Caki2 (cell line): ENCODE measurements around the gene A4GALT. TPM values are rescaled to one million over a fixed set of nuclear protein-coding genes. Genes with fewer than 3 reads are reported as not detected.
"Not testable (repeated sequence)": the region's sequence is repeated elsewhere in the genome, so short reads cannot be mapped to it uniquely, and the experiment has no call there.

Source experiments
- DNase-seq: peaks from one replicate; pipeline ENCODE4 v3.0.0-alpha.2; 2015; ENCODE audit warnings: low read depth
- in situ Hi-C: cut with HindIII; loops from 2 replicates; pipeline ENCODE4 v1.10.0; 2016; ENCODE audit warnings: low sequenced_read_pairs, low pct_unique_long_range_greater_than_20kb, mixed read lengths
- total RNA-seq: library from RNA; depleted of rRNA; stranded (reverse); fragments of >200 nt; shearing (Covaris generic); gene quantifications from 2 replicates; pipeline ENCODE4 v1.2.3, GENCODE V29; 2014; ENCODE audit warnings: low replicate concordance

Gene A4GALT
- total RNA-seq, 1 experiment from 2014 or later, result 8.3 TPM

DNA sequence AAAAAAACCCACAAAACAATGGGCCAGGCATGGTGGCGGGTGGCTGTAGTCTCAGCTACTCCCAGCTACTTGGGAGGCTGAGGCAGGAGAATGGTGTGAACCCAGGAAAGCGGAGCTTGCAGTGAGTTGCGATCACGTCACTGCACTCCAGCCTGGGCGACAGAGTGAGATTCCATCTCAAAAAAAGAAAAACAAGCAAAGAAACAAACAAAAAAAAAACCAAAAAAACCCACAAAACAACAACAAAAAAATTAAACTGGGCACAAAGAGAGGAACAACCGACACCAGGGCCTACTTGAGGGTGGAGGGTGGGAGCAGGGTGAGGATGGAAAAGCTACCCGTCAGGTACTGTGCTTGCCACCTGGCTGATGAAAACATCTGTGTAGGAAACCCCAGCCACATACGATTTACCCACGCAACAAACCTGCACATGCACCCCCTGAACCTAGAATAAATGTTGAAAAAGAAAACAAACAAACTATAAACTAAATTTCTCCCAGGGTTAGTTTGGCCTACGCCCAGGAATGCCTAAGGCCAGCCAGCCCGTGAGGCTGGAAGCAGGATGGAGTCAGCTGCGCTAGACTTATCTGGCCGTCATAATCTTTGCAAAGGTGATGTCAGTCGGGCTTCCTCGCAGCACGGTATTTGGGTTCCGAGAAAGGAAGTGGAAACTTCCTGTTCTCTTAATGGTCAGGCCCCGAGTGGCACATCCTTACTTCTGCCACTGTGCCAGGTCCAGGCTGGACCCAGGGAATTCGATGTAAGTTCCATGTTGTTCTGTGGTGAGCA, 49.6 kb downstream of the A4GALT start:
- DNase-seq, result no peak
- in situ Hi-C loops, result no loop called here

DNA sequence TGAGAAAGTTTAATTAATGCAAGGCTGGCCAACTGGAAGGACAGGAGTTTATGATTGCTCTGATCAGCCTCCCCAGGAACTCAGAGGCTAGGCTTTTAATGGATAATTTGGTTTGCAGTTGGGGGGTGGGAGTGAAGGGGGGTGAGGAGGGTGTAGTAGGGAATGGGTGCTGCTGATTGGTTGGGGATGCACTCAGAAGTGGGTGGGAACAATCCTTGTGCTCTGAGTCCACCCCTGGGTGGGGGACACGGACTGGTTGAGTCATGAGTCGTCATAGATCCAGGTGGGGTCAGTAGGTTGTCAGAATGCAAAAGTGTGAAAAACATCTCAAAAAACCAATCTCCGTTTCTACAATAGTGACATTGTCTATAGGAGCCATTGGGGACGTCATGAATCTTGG, 50.6 kb downstream of the A4GALT start:
- in situ Hi-C loops, result no loop called here
- DNase-seq, result no peak

DNA sequence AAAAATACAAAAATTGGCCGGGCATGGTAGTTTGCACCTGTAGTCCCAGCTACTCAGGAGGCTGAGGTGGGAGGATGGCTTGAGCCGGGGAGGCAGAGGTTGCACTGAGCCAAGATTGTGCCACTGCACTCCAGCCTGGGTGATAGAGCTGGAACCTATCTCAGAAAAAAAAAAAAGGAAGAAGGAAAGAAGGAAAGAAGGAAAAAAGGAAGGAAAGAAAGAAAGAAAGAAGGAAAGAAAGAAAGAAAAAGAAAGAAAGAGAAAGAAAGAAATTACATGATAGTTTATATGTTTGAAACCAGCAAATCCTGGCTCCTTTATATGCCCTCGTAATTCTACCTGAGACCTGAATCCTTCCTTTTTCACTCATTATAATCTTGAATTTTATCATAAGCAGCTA, 54.3 kb downstream of the A4GALT start:
- in situ Hi-C loops, DNase-seq: not testable (repeated sequence)

DNA sequence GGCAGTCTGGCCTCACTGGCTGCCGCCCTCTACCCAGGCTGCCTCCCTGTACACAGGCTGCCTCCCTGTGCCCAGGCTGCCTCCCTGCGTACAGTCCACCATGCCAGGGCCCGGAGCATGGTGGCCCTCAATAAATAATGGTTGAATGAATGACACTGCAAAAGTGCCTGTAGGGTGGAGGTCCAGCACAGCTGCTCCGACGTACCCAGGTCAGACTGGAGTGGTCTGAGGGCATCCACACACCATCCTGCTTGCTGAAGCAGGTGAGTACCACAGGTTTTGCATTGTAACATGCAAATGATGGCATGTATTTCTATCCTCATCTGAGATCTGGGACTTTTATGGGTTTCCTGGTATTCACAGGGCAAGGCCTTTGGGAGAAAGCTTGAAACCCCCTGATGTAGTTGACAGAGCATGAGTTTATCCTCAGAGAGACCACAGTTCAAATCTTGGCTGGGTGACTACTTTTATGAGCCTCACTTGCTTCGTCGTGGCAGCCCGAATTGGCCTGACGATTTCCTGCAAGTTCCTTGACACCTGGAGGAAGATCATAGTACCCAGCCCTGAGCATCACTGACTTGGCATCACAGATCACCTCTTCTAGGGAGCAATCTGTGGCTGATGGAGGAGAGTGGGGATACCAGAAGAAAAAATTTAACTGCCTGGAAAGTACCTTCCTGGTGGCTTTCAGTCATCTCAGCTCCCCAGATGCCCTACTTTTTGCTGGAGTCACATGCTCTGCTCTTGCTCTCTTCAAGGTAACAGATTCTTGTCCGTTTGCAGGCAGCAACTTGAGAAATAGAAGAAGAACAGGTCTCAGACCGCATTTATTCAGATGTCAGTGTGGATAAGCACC, 55.5 kb downstream of the A4GALT start:
- in situ Hi-C loops, result no loop called here
- DNase-seq, result no peak

DNA sequence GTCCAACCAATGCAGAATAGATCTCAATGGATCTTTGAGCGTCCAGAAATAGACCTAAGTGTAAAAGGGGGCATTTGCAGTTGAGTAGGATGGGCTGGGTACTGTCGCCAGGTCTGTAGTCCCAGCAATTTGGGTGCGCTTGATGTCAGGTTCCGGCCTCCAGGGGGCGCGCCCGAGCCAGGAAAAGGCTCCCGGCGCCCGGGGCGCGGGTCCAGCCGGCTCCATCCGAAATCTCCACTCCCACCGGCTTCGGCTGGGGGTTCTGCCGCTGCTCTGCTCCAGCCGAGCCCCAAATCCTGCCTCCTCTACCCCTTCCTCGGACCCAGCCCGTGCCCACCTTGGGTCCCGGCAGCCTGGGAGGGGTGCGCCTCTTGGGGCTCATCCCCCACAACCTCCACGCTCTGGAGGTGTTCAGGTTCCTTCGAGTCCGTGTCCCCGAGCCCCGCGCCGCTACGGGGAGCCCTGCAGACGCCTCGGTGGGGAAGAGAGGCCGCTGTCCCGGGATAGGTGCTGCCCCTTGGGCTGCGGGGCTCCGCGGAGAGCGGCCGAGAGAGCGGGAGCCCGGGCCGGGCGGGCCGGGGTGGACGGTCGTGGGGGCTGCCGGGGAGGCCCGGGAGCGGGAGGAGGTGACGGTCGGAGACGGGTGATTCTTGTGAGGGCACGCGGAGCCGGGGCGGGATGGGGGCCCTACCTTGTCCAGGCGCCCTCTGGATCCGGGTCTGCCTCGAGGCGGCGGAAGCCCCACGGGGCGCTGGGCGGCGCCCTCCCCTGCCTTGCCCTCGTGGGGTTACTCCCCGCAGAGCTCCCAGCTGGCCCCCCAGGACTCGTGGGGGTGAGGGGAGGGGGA, 58.5 kb downstream of the A4GALT start:
- DNase-seq, result peak; percentile 68

DNA sequence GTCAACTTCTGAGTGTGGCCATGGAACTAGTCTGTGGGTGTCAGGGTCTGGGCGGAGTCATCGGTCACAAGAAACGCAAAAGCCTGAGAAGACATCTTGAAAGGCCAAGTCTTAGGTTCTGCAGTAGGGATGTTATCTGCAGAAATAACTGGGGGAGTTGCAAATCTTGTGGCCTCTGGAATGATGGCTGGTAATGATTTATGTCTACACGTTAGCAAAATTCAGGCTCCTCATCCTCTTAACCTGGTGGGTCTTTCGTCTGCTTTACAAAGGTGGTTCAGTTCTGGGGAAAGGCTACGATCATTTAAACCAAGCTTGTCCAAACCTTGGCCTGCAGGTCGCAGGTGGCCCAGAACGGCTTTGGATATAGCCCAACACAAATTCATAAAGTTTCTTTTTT, 64.1 kb downstream of the A4GALT start:
- no peak for DNase-seq
- in situ Hi-C loops, result no loop called here

More for the DNA sequence above, 58.5 kb downstream of the A4GALT start:
- in situ Hi-C loops, result no loop called here

DNA sequence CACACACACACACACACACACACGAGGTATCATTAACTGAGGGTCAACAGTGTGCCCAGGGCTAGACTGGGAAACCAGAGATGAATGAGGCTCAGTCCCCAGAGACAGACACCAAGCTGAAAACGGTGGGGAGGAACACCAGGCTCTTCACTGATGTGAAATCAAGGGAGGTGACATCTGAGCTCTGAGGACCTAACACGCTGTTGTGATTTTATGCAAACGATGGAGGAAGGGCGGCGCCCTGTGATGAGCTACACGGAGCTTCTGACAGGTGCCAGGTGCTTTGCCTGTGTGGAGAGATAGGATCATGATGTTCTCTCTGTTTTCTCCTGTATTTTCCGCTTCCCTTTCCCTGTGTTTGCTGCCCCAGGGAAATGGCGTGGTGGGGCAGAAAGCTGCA, 65.0 kb downstream of the A4GALT start:
- in situ Hi-C loops, result no loop called here
- DNase-seq, result peak; percentile 48

DNA sequence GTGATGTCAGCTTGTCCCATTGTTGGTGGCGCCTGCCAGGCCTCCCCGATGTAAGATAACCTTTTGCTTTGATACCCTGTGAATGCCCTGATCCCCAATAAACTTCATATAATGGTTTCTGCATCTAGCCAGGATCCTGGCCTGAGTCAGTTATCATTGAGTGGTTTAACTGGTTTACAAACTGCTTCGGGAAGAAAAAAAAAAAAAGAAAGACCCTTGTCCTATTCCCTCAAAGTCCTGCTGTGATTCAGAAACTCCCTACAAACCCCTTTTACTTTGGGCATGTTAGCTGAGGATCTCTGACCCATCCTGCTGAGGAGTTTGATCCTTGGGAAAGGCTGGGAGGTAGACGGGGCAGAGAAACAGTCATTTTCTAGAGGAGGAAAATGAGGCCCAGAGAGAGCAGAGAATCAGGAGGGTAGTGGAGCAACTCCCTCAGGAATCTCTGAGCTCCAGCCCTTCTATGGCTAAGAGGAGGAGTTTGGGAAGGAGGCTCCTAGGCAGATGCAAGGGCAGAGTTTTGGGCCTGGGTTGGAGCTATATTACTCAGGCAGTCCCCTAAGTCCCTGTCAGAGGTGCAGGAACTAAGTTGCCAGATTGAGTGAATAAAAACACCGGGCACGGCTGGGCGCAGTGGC, 66.1 kb downstream of the A4GALT start:
- in situ Hi-C loops, result no loop called here
- no peak for DNase-seq

DNA sequence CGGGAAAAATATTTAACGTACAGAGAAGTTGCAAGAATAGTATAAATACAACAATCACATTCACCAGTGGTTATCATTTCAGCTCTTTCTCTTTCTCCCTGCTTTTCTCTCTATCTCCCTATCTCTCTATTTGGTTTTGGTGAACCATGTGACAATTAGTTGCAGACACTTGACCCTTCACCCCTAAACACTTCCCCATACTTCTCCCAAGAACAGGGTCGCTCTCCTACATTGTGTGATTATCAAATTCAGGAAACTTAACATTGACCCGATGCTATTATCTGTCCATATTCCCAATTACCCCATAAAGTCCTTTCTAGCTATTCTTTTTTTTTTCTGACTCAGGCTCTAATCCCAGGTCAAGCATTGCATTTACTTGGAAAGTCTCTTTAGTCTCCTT, 66.7 kb downstream of the A4GALT start:
- DNase-seq, result no peak
- in situ Hi-C loops, result no loop called here

DNA sequence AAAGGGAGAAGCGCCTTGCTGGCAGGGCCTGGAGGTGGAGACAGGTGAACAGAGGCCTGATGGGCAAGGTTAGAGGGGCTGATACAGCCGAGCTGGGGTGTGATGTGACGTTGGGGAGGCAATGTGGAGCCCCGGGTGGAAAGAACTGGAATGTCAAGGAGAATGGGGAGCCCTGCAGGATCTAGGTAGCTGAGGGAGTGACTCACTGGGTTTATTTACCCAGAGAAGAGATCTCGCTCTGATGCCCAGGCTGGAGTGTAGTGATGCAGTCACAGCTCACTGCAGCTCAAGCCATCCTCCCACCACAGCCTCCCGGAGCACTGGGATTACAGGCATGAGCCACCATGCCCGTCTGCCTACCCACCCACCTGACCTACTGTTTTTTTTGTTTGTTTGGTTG, 69.5 kb downstream of the A4GALT start:
- in situ Hi-C loops, result no loop called here
- DNase-seq, result peak; percentile 77

DNA sequence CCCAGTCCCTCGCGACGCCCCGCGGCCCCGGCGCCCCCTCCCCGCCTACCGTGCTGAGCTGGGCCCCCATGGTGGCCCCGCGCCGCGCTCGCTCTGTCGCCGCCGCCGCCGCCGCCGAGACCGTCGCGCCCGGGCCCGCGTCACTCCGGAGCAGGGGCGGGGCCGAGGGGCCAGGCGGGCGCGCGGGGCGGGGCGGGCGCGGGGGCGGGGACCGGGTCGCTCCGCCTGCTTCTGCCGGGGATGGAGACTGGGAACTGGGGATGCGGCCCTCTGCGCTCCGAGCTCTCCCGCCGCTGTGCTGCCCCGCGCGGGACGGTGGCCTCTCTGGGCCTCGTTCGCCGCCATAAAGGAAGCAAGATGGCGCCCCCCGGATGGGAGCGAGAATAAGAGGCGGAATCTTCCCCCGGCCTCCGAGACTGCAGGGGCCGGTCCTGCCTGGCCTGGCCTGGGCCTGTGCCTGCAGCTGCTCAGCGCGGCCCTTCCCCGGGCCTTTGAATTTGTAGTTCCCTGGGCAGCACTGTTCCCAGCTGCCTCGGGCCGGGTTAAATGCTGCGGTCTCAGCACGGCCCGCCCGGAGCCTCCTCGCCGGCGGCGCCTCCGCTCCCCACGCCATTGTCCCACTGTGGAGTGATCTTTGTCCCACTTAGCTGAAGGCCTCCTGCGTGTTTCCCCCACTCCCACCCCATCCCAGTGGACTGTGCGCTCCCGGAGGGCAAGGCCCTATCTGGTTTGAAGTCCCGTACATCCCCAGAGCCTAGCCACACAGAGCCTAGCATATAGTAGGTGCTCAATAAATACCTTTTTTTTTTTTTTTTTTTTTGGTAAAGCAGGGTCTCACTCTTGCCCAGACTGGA, 71.2 kb downstream of the A4GALT start, which contains the start of gene CYB5R3:
Gene CYB5R3 (minus strand): TSS at position 147 of the 854 bp plus-strand sequence. CDS start 77 bp downstream, at position 70.
- in situ Hi-C loops, result no loop called here
- peak; percentile 75 for DNase-seq

DNA sequence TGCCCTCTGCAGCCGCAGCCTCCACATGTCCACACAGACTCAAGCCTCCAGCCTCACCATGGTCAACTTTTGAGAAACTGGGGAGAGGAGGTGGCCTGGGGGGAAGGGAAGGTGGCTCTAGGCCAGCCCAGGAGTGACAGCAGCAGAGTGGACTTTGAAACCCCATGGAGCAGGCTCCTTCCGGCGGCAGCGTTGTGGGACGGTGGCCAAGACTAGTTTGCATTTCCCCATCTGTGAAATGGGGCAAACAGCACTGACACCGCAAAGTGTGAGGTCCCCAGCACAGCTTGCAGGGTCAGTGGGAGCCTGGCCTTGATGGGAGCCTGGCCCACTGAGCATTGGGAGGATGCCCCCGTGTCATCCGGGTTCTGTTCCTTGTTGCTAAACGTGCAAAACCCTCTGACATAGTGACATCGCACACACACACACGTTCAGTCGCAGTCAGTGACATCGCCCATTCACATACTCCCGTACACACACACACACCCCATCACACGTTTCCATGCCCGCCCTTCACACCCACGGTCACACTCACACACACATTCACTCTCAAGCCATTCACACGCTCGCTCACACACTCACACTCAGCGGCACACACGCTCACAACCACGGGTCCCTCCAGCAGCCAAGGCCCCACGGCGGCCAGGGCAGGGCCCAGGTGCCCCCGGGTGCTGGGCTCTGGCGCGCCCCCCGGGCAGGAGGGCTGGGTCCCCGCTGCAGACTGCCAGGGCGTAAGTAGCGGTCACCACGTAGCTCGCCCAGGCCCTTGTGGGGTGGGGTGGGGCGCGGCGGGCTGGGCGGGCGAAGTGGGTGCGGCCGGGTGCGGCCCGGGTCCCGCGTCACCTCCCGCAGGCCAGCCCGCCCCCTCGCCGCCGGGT, 72.1 kb downstream of the A4GALT start:
- in situ Hi-C loops, result no loop called here
- peak; percentile 48 for DNase-seq

DNA sequence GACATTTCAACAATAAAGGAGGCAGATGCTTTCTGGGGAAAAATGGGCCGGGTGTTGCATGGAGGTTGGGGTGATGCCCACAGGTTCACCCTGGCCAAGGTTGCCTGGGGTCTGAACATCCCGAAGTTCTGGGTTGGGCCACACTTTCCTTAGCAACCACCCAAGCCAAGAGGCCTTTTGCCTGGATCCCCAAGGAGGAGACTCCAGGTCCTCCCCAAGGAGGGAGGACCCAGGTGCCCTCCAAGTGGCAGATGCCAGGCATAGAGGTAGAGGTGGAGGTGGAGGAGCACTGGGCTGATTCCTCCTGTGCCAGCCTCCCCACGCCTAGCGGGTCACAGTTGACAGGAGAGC, 72.7 kb downstream of the A4GALT start:
- in situ Hi-C loops, result no loop called here
- DNase-seq, result no peak

DNA sequence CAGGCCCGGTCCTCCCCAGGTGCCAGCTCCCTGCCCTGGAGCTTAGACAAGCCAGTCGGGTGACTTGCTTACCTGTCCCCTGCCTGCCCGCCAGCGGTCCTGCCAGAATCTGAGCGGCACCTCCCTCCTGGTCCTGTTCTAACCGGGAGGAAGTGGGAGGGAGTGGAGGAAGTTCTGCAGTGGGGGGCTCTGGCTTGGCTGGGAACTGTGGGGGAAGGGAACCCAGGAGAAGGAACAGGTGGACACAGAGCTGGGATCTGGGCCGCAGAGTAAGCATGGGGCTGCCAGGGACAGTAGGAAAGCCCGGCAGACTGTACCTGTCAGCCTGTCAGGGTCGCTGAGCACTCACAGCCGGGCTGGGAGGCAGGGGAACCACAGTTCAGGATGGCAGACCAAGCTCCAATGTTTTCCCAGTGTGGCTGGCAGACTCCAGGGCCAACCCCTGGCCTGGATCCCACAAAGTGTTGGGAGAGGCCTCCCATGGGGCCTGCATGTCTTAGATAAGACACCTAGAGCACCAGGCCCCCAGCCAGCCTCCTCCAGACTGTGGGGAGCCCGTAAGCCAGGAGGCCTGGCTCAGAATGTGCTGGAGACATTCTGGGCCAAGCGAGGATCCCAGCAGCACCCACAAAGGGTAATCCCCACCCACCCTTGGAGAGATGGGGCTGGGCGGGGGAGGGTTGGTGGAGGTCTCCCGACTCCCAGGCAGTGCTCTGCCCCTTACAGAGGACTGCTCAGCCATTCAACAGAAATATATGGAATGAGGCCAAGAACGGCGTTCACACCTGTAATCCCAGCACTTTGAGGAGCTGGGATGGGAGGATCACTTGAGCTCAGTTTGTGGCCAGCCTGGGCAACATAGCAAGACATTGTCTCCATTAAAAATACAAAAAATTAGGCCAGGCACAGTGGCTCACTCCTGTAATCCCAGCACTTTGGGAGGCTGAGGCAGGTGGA, 73.8 kb downstream of the A4GALT start:
- in situ Hi-C loops, result no loop called here
- no peak for DNase-seq

DNA sequence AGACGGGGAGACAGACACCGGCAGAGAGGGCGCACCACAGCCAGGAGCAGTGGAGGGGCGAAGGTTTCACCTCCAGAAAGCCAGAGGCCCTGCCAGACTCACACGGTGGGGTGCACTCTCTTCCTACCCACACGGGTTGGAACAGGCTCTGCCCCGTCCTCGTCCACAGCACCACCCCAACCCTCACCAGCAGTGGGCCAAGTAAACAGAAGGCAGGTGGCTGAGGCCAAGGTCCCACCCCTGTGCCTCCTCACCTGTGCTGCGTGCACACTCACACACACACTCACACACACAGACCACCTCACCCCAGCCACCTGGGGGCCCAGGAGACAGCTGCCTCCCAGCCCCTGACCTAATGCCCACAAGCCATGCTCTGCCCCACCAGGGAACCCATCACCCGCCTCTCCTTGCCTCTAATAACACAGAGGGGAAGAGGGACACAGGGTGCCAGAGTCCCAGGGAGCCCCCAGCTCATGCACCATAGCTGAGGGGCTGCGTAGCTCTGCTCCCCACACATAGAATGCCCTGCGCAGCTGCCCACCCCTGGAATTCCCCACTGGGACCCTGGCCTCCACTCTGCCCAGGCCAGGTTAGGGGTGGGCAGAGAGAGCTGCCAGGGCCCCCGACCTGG, 74.6 kb downstream of the A4GALT start:
- in situ Hi-C loops, result no loop called here
- DNase-seq, result no peak
